COLO668 (cell line): ENCODE measurements around the gene TMEM212.
"Not testable (repeated sequence)": the region's sequence is repeated elsewhere in the genome, so short reads cannot be mapped to it uniquely, and the experiment has no call there.

ENCODE experiments used
- DNase-seq: peaks from one replicate; lab custom pipeline; 2025; ENCODE audit not compliant: unreplicated experiment; lab: John Stamatoyannopoulos, UW

Gene TMEM212

DNA sequence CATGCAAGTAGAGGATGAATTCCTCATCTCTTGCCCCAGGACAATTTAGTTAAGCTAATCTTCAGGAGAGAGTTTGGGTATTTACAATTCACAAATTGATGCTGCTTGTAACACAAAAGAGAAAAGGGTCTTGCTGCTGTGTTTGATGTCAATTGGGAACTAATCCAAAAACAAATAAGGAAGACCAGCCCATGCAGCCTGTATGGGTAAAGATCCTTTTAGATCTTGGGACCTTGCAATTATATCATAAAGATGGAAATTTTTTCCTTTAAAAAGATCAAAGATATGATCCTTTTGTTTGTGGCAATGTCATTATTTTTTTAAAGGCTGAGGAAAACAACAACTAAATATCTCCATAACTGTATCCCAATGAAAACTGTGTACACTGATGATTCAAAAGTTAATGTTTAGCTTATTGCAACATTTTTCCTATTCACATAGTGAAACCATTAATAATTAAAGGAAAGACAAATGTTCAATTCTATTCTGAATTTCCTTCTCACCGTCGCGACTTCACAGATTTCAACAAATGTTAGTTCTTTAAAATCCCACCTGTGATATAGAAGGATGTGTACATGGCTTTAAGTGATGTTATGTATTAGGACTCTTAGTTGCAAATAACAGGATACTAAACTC is 40.2 kb downstream of the TMEM212 start:
- DNase-seq = no peak

DNA sequence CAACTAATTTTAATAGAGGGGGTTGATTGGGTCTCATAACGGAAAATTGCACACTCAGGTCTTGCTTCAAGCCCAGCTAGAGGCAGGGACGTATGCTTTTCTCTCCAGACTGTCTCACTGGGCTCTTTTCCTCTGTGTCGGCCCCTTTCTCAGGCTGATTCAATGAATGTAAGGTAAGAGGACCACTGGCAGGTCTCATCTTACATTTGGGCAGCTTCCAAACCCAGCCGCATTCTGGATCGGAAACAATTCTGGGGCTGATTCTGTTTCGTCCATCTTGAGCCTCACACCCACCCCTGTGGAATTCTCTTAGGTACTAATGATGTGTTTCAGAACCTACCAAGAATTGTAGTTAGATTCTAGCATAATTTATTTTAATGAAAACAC is 40.7 kb downstream of the TMEM212 start:
- no peak for DNase-seq

DNA sequence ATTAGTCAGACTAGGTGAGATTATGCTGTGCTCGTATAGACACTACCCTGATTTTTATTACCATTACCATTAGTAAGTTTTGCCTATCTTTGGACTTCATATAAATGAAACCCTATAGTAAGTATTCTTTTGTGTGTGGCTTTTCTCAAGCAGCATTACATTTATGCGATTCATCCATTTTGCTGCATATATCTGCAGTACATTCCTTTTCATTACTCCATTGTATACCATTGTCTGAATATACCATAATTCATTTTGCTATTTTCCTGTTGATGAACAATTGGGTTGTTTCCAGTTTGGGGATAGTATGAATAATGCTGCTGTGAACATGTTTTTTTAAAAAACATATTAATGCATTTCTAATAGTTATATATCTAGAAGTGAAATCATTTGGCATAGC is 45.3 kb downstream of the TMEM212 start:
- DNase-seq = no peak

DNA sequence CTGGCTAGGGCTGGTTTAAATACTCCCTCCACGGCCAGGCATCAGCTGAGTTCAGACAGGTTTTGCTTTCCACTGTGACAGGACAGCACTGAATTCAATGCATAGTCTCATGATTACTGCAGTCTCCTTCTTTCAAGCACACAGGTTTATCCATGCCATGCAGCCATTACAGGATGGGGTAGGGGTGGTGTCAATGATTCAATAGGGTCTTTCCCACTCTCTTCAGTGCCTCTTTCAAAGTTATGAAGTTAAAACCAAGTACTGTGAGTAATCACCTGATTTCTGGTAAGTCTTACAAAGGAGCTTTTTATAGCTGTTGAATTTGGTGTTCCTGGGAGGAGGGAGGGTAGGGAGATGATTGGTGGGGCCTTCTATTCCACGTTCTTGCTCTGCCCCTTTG is 47.2 kb downstream of the TMEM212 start:
- DNase-seq = no peak

GRCh38 chr3:171892457-171892856 is 49.3 kb downstream of the TMEM212 start:
- no peak for DNase-seq

DNA sequence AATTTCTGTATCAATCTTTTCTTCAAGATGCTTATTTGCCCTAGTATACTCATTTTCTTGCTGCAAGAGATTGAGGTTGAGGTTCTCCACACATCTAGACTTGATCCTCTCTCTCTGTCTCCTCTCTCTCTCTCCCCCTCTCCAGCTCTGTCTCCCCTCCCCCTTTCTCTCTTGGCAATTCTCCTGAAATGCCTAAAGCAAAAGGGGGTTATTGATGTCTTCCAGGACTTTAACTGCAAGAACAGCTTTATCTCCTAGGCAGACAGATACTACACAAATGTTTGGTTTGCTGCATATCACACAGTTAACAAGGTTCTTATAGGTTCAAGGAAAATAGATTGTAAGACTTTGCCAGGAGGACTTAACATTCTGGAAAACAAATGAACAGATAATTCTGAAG is 52.1 kb downstream of the TMEM212 start:
- no peak for DNase-seq

GRCh38 chr3:171895900-171896299 is 52.8 kb downstream of the TMEM212 start:
- no peak for DNase-seq

DNA sequence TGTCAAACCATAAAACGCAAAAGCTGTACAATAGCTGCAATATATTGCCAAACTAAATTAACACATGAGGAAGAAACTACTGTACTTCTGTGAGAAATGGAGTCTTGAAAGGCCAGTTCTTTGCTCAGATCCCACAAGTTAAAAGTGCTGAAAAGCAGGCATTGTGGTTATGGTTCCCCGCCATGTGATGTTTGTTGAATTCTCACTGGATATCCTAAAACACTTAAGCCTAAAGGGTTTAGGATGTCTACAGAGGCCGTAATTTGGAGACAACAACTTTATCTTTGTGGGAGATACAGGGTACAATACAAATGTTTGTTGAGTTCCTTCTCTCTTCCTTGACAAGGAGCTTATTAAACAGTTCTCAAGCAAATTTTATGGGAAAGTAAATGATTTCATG is 53.2 kb downstream of the TMEM212 start:
- no peak for DNase-seq

DNA sequence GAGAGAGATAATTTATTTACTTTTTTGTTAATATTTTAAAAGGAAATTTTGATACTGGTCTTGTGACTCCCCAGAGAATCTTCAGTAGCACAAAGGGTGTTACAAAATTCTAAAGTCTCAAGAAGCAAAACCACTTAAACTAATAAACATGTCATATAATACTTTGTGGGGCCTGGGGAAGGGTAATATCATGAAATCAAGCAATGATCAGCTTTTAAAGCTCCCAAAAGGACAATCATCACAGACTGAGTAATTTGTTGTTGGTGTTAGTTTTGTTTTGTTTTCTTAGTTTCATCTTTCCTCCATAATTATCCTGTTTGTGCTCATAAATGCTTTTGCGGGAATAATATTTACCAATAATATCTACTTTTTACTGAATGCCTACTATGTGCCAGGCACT is 55.0 kb downstream of the TMEM212 start:
- DNase-seq = no peak

- no peak for DNase-seq
These were observed 57.3 kb downstream of the TMEM212 start for GRCh38 chr3:171900446-171900845.

- DNase-seq = no peak
These were observed 58.6 kb downstream of the TMEM212 start for GRCh38 chr3:171901615-171902312.

DNA sequence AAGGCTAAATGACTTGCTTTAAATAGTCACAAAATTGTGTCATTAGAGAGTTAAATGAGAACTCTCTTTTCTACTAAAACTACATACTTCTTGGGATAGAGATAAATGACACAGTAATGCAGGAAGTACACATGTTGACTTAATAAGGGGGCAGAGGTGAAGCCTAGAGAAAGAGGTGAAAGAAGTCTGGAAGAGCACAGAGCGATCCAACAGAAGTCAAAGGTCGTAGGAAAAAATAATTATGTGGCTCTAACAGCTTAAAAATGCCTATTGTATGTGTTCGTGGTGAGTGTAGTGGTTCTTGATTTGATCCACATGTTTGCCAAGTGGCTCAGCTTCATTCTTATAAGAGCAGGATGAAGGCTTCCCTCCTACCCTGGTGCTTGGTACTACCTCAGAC is 61.7 kb downstream of the TMEM212 start:
- DNase-seq = no peak

GRCh38 chr3:171906503-171906902 is 63.4 kb downstream of the TMEM212 start:
- not testable (repeated sequence) for DNase-seq

DNA sequence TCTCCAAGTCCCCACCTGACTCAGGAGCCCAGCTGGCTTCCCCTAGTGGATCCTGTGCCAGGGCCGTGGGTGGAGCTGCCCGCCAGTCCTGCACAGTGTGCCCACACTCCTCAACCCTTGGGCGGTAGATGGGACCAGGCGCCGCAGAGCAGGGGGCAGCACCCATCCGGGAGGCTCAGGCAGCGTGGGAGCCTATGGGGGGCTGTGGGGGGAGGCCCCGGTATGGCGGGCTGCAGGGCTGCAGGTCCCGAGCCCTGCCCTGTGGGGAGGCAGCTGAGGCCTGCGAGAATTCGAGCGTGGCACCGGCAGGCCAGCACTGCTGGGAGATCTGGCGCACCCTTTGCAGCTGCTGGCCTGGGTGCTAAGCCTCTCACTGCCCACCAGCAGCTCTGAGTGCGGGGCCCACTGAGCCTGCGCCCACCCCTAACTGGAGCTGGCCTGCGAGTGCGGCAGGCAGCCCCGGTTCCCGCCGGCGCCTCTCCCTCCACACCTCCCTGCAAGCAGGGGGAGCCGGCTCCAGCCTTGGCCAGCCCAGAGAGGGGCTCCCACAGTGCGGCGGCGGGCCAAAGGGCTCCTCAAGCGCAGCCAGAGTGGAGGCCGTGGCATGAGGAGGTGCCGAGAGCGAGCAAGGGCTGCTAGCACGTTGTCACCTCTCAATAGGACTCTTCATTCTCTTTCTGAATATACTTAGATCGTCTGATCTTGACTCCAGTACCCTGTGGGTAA is 64.0 kb downstream of the TMEM212 start:
- DNase-seq = no peak

GRCh38 chr3:171907761-171908160 is 64.6 kb downstream of the TMEM212 start:
- DNase-seq = no peak

- no peak for DNase-seq
These were observed 65.6 kb downstream of the TMEM212 start for GRCh38 chr3:171908731-171909130.
